Panc1 (cell line): Measurements from ENCODE around the gene ULK3. TPM values are rescaled to one million over a fixed set of nuclear protein-coding genes. Genes with fewer than 3 reads are reported as not detected.

Source experiments
- ATAC-seq: fragments of 200-7000 bp; cut with Tn5 transposase; 2 replicates; pipeline ENCODE4 v1.9.1; 2020; ENCODE audit warnings: mild to moderate bottlenecking, moderate library complexity
- BruUV-seq: library from RNA; stranded (reverse); fragments of 400-500 nt; replicated peaks from 2 replicates; lab custom pipeline; 2021; lab: Mats Ljungman, UMichigan
- CTCF ChIA-PET: fragments of 300-600 bp; sonication (Branson Sonifier 250); formaldehyde crosslinking; loops from one replicate; lab custom pipeline; 2022; ENCODE audit warnings: antibody characterized with exemption; lab: Charles Lee
- POLR2A ChIA-PET: fragments of 300-600 bp; sonication (Branson Sonifier 250); formaldehyde crosslinking; loops from one replicate; lab custom pipeline; 2022; ENCODE audit warnings: antibody characterized with exemption; lab: Charles Lee
- DNase-seq: peaks from one replicate; pipeline ENCODE4 v3.0.0-alpha.2; 2010; ENCODE audit warnings: low read depth, low spot score
- H3K27ac ChIP-seq: 2 replicates; pipeline ENCODE4 v1.5.1; 2011; ENCODE audit warnings: mild to moderate bottlenecking, low read length, inconsistent platforms
- H3K27me3 ChIP-seq: fragments of 200-500 bp; sonication (Bioruptor generic); 2 replicates; pipeline ENCODE4 v1.6.0; 2014; ENCODE audit warnings: low read length, inconsistent platforms; ENCODE audit not compliant: control insufficient read depth, insufficient read depth
- H3K36me3 ChIP-seq: fragments of 200-500 bp; sonication (Bioruptor generic); 2 replicates; pipeline ENCODE4 v1.5.1; 2014; ENCODE audit warnings: inconsistent platforms, mild to moderate bottlenecking, low read length, moderate library complexity; ENCODE audit not compliant: control insufficient read depth, insufficient read depth
- H3K4me1 ChIP-seq: 2 replicates; pipeline ENCODE4 v1.5.1; 2011; ENCODE audit warnings: inconsistent platforms, mild to moderate bottlenecking, low read length, moderate library complexity; ENCODE audit not compliant: control insufficient read depth, insufficient read depth
- H3K4me3 ChIP-seq, 2 experiments: 2 replicates each; pipeline ENCODE4 v1.5.1; 2011 to 2012; ENCODE audit warnings: low read depth in 2 of 2, low read length in 2 of 2, mild to moderate bottlenecking in 2 of 2, inconsistent platforms in 1 of 2, moderate library complexity in 1 of 2
- H3K9me3 ChIP-seq: fragments of 200-500 bp; sonication (Bioruptor generic); 2 replicates; pipeline ENCODE4 v1.5.1; 2014; ENCODE audit warnings: low read depth, mild to moderate bottlenecking, inconsistent platforms, low read length, moderate library complexity; ENCODE audit not compliant: control insufficient read depth, insufficient read depth
- CTCF ChIP-seq: fragments of 450-650 bp; IDR thresholded peaks from 2 replicates; pipeline ENCODE4 v1.5.1; 2017; ENCODE audit warnings: mild to moderate bottlenecking
- POLR2AphosphoS5 ChIP-seq: IDR thresholded peaks from 2 replicates; pipeline ENCODE4 v1.6.1; 2012; ENCODE audit warnings: mild to moderate bottlenecking, low read depth, low read length, moderate library complexity
- REST ChIP-seq, 2 experiments: IDR thresholded peaks; 2 replicates each; pipeline ENCODE4 v1.6.1; 2011 to 2012; ENCODE audit warnings: low read depth in 2 of 2, control low read depth in 1 of 2, low read length in 1 of 2, mild to moderate bottlenecking in 1 of 2, moderate library complexity in 1 of 2; ENCODE audit not compliant: insufficient read depth in 1 of 2
- SIN3A ChIP-seq: IDR thresholded peaks from 2 replicates; pipeline ENCODE4 v1.6.1; 2012; ENCODE audit warnings: low read depth, mild to moderate bottlenecking, low read length, moderate library complexity, borderline replicate concordance; ENCODE audit not compliant: insufficient read depth
- TCF7L2 ChIP-seq: IDR thresholded peaks from 2 replicates; pipeline ENCODE4 v1.6.1; 2011; ENCODE audit warnings: mild to moderate bottlenecking, low read depth, low read length, inconsistent platforms
- in situ Hi-C: cut with HindIII; loops from 2 replicates; pipeline ENCODE4 v1.10.0; 2016; ENCODE audit warnings: low sequenced_read_pairs, low pct_unique_long_range_greater_than_20kb
- intact Hi-C: fragments of 100-400 bp; cut with micrococcal nuclease; formaldehyde crosslinking; loops from one replicate; pipeline ENCODE4 v1.10.0; 2022; ENCODE audit not compliant: unreplicated experiment
- total RNA-seq: library from RNA; stranded (reverse); gene quantifications from one replicate; pipeline ENCODE4 v1.2.1, GENCODE V29; 2021; ENCODE audit not compliant: unreplicated experiment

ULK3 gene
- total RNA-seq, 1 experiment from 2014 or later = 73.3 TPM

GRCh38 chr15:74845581-74845980 is 2.6 kb upstream of the ULK3 start:
- no peaks in the 10 kb centered on the region for H3K9me3 ChIP-seq
- intact Hi-C loops (no loop called here), in situ Hi-C loops (no loop called here)
- no TSS peak for BruUV-seq
- ChIA-PET POLR2A (no interaction called here), CTCF (interaction anchor here (0.6 kb wide), 1 partner anchor 81 kb away, joined by 5 read pairs; no protein-coding TSS in a partner anchor)
- TF ChIP-seq CTCF (no peak), SIN3A (no peak), TCF7L2 (no peak), REST (IDR thresholded peaks at IDR 0.05; ENCODE audit: insufficient read depth in 1 of 2, low read depth in 2 of 2, low read length in 1 of 2) (no peak), POLR2AphosphoS5 (no peak)
- no peak overlapping the region for H3K4me3 ChIP-seq
- no peaks in the 10 kb centered on the region for H3K27me3 ChIP-seq
- H3K4me1 ChIP-seq = peaks cover 19% of the 10 kb centered on the region
- no peaks in the 10 kb centered on the region; the same call in 1 of the 2 replicates for H3K36me3 ChIP-seq
- ATAC-seq = no peak
- H3K27ac ChIP-seq = no peak overlapping the region
- DNase-seq = no peak

GRCh38 chr15:74845208-74845568 is 2.2 kb upstream of the ULK3 start:
- ChIA-PET CTCF (no interaction called here), POLR2A (interaction anchor here (0.7 kb wide), 1 partner anchor 25 kb away, joined by 3 read pairs; no protein-coding TSS in a partner anchor)
- in situ Hi-C loops = no loop called here
- H3K9me3 ChIP-seq = no peaks in the 10 kb centered on the region
- H3K36me3 ChIP-seq = no peaks in the 10 kb centered on the region; the same call in 1 of the 2 replicates
- DNase-seq = no peak
- ATAC-seq = no peak
- no peak overlapping the region for H3K4me3 ChIP-seq
- no peaks in the 10 kb centered on the region for H3K27me3 ChIP-seq
- peaks cover 19% of the 10 kb centered on the region for H3K4me1 ChIP-seq
- no peak overlapping the region; the same call in 1 of the 2 replicates for H3K27ac ChIP-seq
- intact Hi-C loops = no loop called here
- TF ChIP-seq CTCF (no peak), REST (IDR thresholded peaks at IDR 0.05; ENCODE audit: insufficient read depth in 1 of 2, low read depth in 2 of 2, low read length in 1 of 2) (no peak), SIN3A (no peak), TCF7L2 (no peak), POLR2AphosphoS5 (no peak)
- BruUV-seq = no TSS peak
